NT2/D1 (cell line): Measurements from ENCODE around the gene HEXB.

Source experiments
- DNase-seq: peaks from one replicate; pipeline ENCODE4 v3.0.0-alpha.2; 2011; ENCODE audit warnings: low read depth, low spot score
- H3K27me3 ChIP-seq: 2 replicates; pipeline ENCODE4 v1.6.0; 2011; ENCODE audit warnings: mild to moderate bottlenecking; ENCODE audit not compliant: insufficient read length, insufficient read depth
- H3K36me3 ChIP-seq: 2 replicates; pipeline ENCODE4 v1.6.1; 2011; ENCODE audit warnings: mild to moderate bottlenecking, low read length, mixed read lengths; ENCODE audit not compliant: insufficient read depth, insufficient read length
- H3K4me1 ChIP-seq: 2 replicates; pipeline ENCODE4 v1.5.1; 2011; ENCODE audit not compliant: insufficient read depth, insufficient read length
- H3K4me3 ChIP-seq: 2 replicates; pipeline ENCODE4 v1.5.1; 2011; ENCODE audit warnings: low read depth; ENCODE audit not compliant: insufficient read length
- H3K9ac ChIP-seq: 2 replicates; pipeline ENCODE4 v1.6.0; 2011; ENCODE audit warnings: low read depth; ENCODE audit not compliant: insufficient read length
- H3K9me3 ChIP-seq: 2 replicates; pipeline ENCODE4 v1.5.1; 2011; ENCODE audit warnings: mild to moderate bottlenecking, low read length; ENCODE audit not compliant: insufficient read depth
- SUZ12 ChIP-seq: IDR thresholded peaks from 2 replicates; pipeline ENCODE4 v1.6.1; 2011; ENCODE audit not compliant: insufficient read length, insufficient read depth; ENCODE audit errors: extremely low read depth
- YY1 ChIP-seq: IDR thresholded peaks from 2 replicates; pipeline ENCODE4 v1.6.1; 2011; ENCODE audit not compliant: insufficient read length, insufficient read depth
- ZNF274 ChIP-seq: IDR thresholded peaks from 2 replicates; pipeline ENCODE4 v1.6.1; 2011; ENCODE audit warnings: mild to moderate bottlenecking, low read depth, low read length

Gene HEXB

GRCh38 chr5:74766849-74767578, 82.0 kb downstream of the HEXB start, which contains the start of the genes GFM2 and NSA2:
Gene GFM2 (minus strand): TSS chr5:74767117. CDS start chr5:74763742, 3,375 bp downstream.
Gene NSA2 (plus strand): TSS chr5:74767249. CDS start chr5:74767361, 112 bp downstream.
- Histone ChIP-seq H3K9me3 (no peaks in the 10 kb centered on the region), H3K36me3 (peaks cover 46% of the 10 kb centered on the region), H3K4me1 (no peaks in the 10 kb centered on the region), H3K9ac (peak within 1 kb of the TSS; percentile 90), H3K27me3 (no peaks in the 10 kb centered on the region), H3K4me3 (peak within 1 kb of the TSS; percentile 91)
- peak; percentile 84 for DNase-seq
- TF ChIP-seq YY1 (no peak), ZNF274 (no peak), SUZ12 (no peak)

- H3K27me3 ChIP-seq: no peaks in the 10 kb centered on the region
- no peaks in the 10 kb centered on the region for H3K4me1 ChIP-seq
- H3K4me3 ChIP-seq: peak overlapping the region; percentile 91
- H3K9me3 ChIP-seq: no peaks in the 10 kb centered on the region
- no peak for DNase-seq
- H3K36me3 ChIP-seq: peaks cover 48% of the 10 kb centered on the region
- no peak for TF ChIP-seq SUZ12
- no peak for TF ChIP-seq YY1
- no peak for TF ChIP-seq ZNF274
- peak overlapping the region; percentile 88 for H3K9ac ChIP-seq
Measured at GRCh38 chr5:74767579-74767913, 82.5 kb downstream of the HEXB start.
